SK-N-MC (cell line): Measurements from ENCODE around the gene TERB2.
"Not testable (repeated sequence)": the region's sequence is repeated elsewhere in the genome, so short reads cannot be mapped to it uniquely, and the experiment has no call there.

Experiments used
- EZH2 ChIP-seq: fragments of 200-600 bp; sonication (generic); IDR thresholded peaks from one replicate; pipeline ENCODE4 v1.6.1; 2017; ENCODE audit warnings: antibody characterized with exemption
- POLR2AphosphoS5 ChIP-seq: IDR thresholded peaks from 2 replicates; pipeline ENCODE4 v1.6.1; 2012; ENCODE audit warnings: mild to moderate bottlenecking, low read depth, low read length, borderline replicate concordance

GRCh38 chr15:45020222-45020900 lies 63.9 kb downstream of the TERB2 start:
- not testable (repeated sequence) for TF ChIP-seq EZH2, POLR2AphosphoS5
